Measurements from ENCODE around the gene ARPC5. TPM values are rescaled to one million over a fixed set of nuclear protein-coding genes. Genes with fewer than 3 reads are reported as not detected.

Gene ARPC5
- total RNA-seq, 1 donor from 2014 or later = 26.1 TPM

- Histone ChIP-seq H3K9ac (ENCODE audit: low read depth in 1 of 3, low read length in 3 of 3) (no peak overlapping the region), H3K36me3 (ENCODE audit: control insufficient read depth in 3 of 3, insufficient read depth in 3 of 3, low read length in 3 of 3) (no peaks in the 10 kb centered on the region), H3K27me3 (ENCODE audit: control insufficient read depth in 3 of 3, insufficient read depth in 3 of 3, low read length in 3 of 3) (no peaks in the 10 kb centered on the region), H3K4me3 (ENCODE audit: low read length in 3 of 3) (no peak overlapping the region), H3K9me3 (ENCODE audit: control insufficient read depth in 3 of 3, low read length in 3 of 3) (no peaks in the 10 kb centered on the region), H3K27ac (ENCODE audit: low read depth, low read length) (no peak overlapping the region), H3K4me1 (ENCODE audit: control insufficient read depth in 3 of 3, insufficient read depth in 3 of 3, low read length in 3 of 3) (peaks cover 0 to 5% (median 2%) of the 10 kb centered on the region in 3 donors)
These were observed 30.8 kb downstream of the ARPC5 start for GRCh38 chr1:183604815-183605214.

DNA sequence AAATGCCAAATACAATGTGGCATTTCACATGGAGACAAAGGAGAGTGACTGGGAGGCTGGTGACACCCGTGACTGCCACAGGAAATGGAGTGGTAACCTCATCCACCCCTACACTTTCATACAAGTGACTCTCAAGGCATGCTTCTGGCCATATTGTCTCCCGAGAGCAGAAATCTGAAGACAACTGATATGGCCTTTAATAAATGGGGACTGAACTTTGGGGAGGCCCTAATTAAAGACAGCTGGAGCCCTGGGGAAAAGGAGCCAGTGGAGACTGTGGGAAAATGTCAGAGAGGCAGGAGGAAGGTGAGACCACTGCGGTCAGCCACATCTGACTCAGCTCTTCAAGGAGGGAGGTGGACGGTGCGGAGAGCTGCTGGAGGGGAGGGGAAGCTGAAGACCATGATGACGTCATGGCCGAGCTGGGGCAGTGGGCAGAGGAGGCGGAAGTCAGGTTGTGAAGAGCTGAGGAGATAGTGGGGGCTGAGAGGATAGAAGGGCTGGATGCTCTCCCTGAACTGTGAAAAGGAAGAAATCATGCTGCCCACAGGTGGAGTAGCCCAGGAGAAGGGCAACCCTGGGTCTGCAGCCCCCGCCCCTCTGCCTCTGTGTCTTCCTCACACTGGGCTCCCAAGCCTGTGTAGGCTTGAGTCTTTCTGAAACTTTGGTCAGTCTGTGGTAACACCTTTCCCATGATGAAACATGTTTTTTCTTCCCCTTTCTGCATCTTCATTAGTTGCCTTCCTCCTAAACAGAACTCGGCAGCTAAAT, 31.4 kb downstream of the ARPC5 start:
- no peaks in the 10 kb centered on the region for H3K36me3 ChIP-seq (ENCODE audit: control insufficient read depth in 3 of 3, insufficient read depth in 3 of 3, low read length in 3 of 3)
- no peaks in the 10 kb centered on the region for H3K27me3 ChIP-seq (ENCODE audit: control insufficient read depth in 3 of 3, insufficient read depth in 3 of 3, low read length in 3 of 3)
- no peak overlapping the region for H3K9ac ChIP-seq (ENCODE audit: low read depth in 1 of 3, low read length in 3 of 3)
- H3K4me3 ChIP-seq (ENCODE audit: low read length in 3 of 3) = no peak overlapping the region
- H3K27ac ChIP-seq (ENCODE audit: low read depth, low read length) = no peak overlapping the region
- H3K4me1 ChIP-seq (ENCODE audit: control insufficient read depth in 3 of 3, insufficient read depth in 3 of 3, low read length in 3 of 3) = peaks cover 0 to 4% (median 2%) of the 10 kb centered on the region in 3 donors
- no peaks in the 10 kb centered on the region for H3K9me3 ChIP-seq (ENCODE audit: control insufficient read depth in 3 of 3, low read length in 3 of 3)

- Histone ChIP-seq H3K9ac (ENCODE audit: low read depth in 1 of 3, low read length in 3 of 3) (no peak overlapping the region), H3K9me3 (ENCODE audit: control insufficient read depth in 3 of 3, low read length in 3 of 3) (no peaks in the 10 kb centered on the region), H3K4me3 (ENCODE audit: low read length in 3 of 3) (no peak overlapping the region), H3K4me1 (ENCODE audit: control insufficient read depth in 3 of 3, insufficient read depth in 3 of 3, low read length in 3 of 3) (no peaks in the 10 kb centered on the region), H3K36me3 (ENCODE audit: control insufficient read depth in 3 of 3, insufficient read depth in 3 of 3, low read length in 3 of 3) (no peaks in the 10 kb centered on the region), H3K27ac (ENCODE audit: low read depth, low read length) (no peak overlapping the region), H3K27me3 (ENCODE audit: control insufficient read depth in 3 of 3, insufficient read depth in 3 of 3, low read length in 3 of 3) (no peaks in the 10 kb centered on the region)
These were observed 33.1 kb downstream of the ARPC5 start for GRCh38 chr1:183602510-183602909.

- H3K27me3 ChIP-seq (ENCODE audit: control insufficient read depth in 3 of 3, insufficient read depth in 3 of 3, low read length in 3 of 3) = no peaks in the 10 kb centered on the region
- H3K4me1 ChIP-seq (ENCODE audit: control insufficient read depth in 3 of 3, insufficient read depth in 3 of 3, low read length in 3 of 3) = no peaks in the 10 kb centered on the region
- H3K4me3 ChIP-seq (ENCODE audit: low read length in 3 of 3) = no peak overlapping the region
- H3K9ac ChIP-seq (ENCODE audit: low read depth in 1 of 3, low read length in 3 of 3) = no peak overlapping the region
- no peaks in the 10 kb centered on the region for H3K9me3 ChIP-seq (ENCODE audit: control insufficient read depth in 3 of 3, low read length in 3 of 3)
- H3K36me3 ChIP-seq (ENCODE audit: control insufficient read depth in 3 of 3, insufficient read depth in 3 of 3, low read length in 3 of 3) = no peaks in the 10 kb centered on the region
- no peak overlapping the region for H3K27ac ChIP-seq (ENCODE audit: low read depth, low read length)
These were observed 34.9 kb downstream of the ARPC5 start for GRCh38 chr1:183600634-183601033.

DNA sequence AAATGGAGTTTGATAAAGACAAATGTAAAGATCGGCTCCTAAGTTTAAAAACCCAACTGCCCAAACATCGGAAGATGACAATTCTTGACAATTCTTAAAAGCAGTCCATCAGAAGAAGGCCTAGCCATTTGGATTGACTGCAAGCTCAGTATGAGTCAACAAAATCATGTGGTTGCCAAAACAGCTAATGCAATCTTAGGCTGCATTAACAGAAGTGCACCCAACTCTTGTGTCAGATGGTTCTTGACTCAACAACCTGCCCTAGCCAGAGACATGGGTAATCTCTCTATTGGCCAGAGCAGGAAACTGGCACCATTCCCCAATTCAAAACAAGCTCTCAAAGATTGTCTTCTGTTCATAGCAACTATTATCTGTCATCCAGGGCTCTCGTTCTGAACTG, 35.4 kb downstream of the ARPC5 start:
- no peaks in the 10 kb centered on the region for H3K9me3 ChIP-seq (ENCODE audit: control insufficient read depth in 3 of 3, low read length in 3 of 3)
- no peak overlapping the region for H3K9ac ChIP-seq (ENCODE audit: low read depth in 1 of 3, low read length in 3 of 3)
- no peaks in the 10 kb centered on the region for H3K27me3 ChIP-seq (ENCODE audit: control insufficient read depth in 3 of 3, insufficient read depth in 3 of 3, low read length in 3 of 3)
- H3K27ac ChIP-seq (ENCODE audit: low read depth, low read length) = no peak overlapping the region
- no peaks in the 10 kb centered on the region for H3K4me1 ChIP-seq (ENCODE audit: control insufficient read depth in 3 of 3, insufficient read depth in 3 of 3, low read length in 3 of 3)
- H3K36me3 ChIP-seq (ENCODE audit: control insufficient read depth in 3 of 3, insufficient read depth in 3 of 3, low read length in 3 of 3) = no peaks in the 10 kb centered on the region
- H3K4me3 ChIP-seq (ENCODE audit: low read length in 3 of 3) = no peak overlapping the region

DNA sequence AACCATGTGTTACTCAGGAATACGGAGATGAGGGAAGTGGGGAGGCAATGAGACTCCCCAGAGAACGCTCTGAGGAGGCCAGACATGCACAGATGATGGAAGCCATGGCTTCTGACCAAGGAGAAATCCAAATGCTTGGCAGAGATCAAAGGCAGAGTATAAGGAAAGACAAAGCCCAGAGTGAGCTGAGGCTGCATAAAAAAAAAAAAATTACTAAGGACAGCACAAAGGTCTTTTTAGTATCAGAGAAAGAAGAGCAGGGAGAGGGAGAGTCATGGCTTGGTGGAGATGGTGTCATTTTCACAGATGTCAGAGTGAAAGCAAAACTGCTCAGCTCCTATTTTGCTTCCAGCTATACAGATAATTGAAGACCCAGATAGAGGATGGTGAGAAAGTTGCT, 37.2 kb downstream of the ARPC5 start:
- Histone ChIP-seq H3K36me3 (ENCODE audit: control insufficient read depth in 3 of 3, insufficient read depth in 3 of 3, low read length in 3 of 3) (no peaks in the 10 kb centered on the region), H3K4me1 (ENCODE audit: control insufficient read depth in 3 of 3, insufficient read depth in 3 of 3, low read length in 3 of 3) (no peaks in the 10 kb centered on the region), H3K27ac (ENCODE audit: low read depth, low read length) (peak overlapping the region; percentile 47), H3K9ac (ENCODE audit: low read depth in 1 of 3, low read length in 3 of 3) (no peak overlapping the region), H3K4me3 (ENCODE audit: low read length in 3 of 3) (no peak overlapping the region), H3K9me3 (ENCODE audit: control insufficient read depth in 3 of 3, low read length in 3 of 3) (no peaks in the 10 kb centered on the region), H3K27me3 (ENCODE audit: control insufficient read depth in 3 of 3, insufficient read depth in 3 of 3, low read length in 3 of 3) (no peaks in the 10 kb centered on the region)

DNA sequence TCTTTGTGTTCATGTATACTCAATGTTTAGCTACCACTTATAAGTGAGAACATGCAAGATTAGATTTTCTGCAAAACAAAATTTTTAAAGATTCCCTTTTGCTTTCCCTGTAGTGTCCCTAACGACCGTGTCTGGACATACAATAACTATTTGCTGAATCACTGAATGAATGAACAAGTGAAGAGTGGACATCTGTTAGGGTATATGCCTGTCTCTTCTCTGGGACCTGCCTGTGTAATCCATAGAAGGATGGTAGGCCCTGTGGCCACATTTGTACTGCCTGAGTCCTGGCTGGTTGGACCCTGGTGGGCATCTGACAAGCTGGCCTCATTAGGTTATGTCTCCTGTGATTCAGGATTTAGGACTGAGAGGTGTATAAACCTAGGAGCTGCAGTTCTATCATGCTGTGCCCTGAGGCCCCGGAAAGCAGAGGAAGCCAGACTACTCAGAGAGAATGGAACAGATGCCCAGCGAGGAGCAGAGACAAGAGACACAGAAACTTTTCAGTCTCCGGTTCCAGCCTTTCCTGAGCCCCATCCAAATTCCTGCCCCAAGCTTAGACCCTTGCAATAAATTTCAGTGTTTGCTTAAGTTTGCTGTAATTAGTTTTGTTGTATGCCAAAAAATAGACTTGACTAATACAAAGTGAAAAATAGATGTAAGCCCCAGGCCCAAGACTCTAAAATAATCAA, 37.8 kb downstream of the ARPC5 start:
- Histone ChIP-seq H3K27ac (ENCODE audit: low read depth, low read length) (peak overlapping the region; percentile 47), H3K4me3 (ENCODE audit: low read length in 3 of 3) (no peak overlapping the region), H3K36me3 (ENCODE audit: control insufficient read depth in 3 of 3, insufficient read depth in 3 of 3, low read length in 3 of 3) (no peaks in the 10 kb centered on the region), H3K9ac (ENCODE audit: low read depth in 1 of 3, low read length in 3 of 3) (no peak overlapping the region), H3K27me3 (ENCODE audit: control insufficient read depth in 3 of 3, insufficient read depth in 3 of 3, low read length in 3 of 3) (no peaks in the 10 kb centered on the region), H3K4me1 (ENCODE audit: control insufficient read depth in 3 of 3, insufficient read depth in 3 of 3, low read length in 3 of 3) (peaks cover 0 to 4% (median 0%) of the 10 kb centered on the region in 3 donors), H3K9me3 (ENCODE audit: control insufficient read depth in 3 of 3, low read length in 3 of 3) (no peaks in the 10 kb centered on the region)

DNA sequence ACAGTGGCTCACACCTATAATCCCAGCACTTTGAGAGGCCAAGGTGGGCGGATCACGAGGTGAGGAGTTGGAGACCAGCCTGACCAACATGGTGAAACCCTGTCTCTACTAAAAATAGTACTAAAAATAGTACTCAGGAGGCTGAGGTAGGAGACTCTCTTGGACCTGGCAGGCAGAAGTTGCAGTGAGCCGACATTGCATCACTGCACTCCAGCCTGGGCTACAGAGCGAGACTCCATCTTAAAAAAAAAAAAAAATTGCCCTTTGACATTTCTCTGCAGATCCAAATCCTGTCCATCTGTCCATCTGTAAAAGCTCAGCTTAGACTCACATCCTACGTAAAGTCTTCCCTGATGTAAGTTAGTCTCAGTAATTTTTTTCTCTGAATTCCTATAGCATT, 39.1 kb downstream of the ARPC5 start:
- Histone ChIP-seq H3K9me3 (ENCODE audit: control insufficient read depth in 3 of 3, low read length in 3 of 3) (no peaks in the 10 kb centered on the region), H3K36me3 (ENCODE audit: control insufficient read depth in 3 of 3, insufficient read depth in 3 of 3, low read length in 3 of 3) (no peaks in the 10 kb centered on the region), H3K4me1 (ENCODE audit: control insufficient read depth in 3 of 3, insufficient read depth in 3 of 3, low read length in 3 of 3) (peaks cover 0 to 6% (median 0%) of the 10 kb centered on the region in 3 donors), H3K9ac (ENCODE audit: low read depth in 1 of 3, low read length in 3 of 3) (no peak overlapping the region), H3K27me3 (ENCODE audit: control insufficient read depth in 3 of 3, insufficient read depth in 3 of 3, low read length in 3 of 3) (no peaks in the 10 kb centered on the region), H3K27ac (ENCODE audit: low read depth, low read length) (no peak overlapping the region), H3K4me3 (ENCODE audit: low read length in 3 of 3) (no peak overlapping the region)

GRCh38 chr1:183595537-183595936, 40.0 kb downstream of the ARPC5 start:
- H3K4me1 ChIP-seq (ENCODE audit: control insufficient read depth in 3 of 3, insufficient read depth in 3 of 3, low read length in 3 of 3) = peaks cover 0 to 6% (median 0%) of the 10 kb centered on the region in 3 donors

DNA sequence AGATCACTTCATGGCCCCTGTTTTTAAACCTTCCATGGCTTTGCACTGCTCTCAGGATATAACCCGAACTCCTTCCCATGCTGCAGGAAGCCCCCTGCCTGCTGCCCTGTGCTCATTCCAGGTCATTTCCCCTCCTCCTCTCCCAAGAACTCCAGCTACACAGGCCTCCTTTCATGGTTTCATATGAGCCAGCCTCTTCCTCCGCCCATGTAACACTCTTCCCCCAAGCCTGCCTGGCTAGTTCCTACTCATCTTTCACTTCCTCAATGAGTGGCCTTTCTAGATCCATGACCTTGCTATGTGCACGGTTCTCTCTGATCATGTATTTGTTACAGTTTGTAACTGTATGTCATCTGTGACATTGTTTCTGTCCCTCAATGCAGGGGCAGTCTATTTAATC, 42.2 kb downstream of the ARPC5 start:
- peak overlapping the region; percentile 25 for H3K27ac ChIP-seq (ENCODE audit: low read depth, low read length)

More at GRCh38 chr1:183595537-183595936, 40.0 kb downstream of the ARPC5 start:
- Histone ChIP-seq H3K4me3 (ENCODE audit: low read length in 3 of 3) (no peak overlapping the region), H3K36me3 (ENCODE audit: control insufficient read depth in 3 of 3, insufficient read depth in 3 of 3, low read length in 3 of 3) (no peaks in the 10 kb centered on the region), H3K9ac (ENCODE audit: low read depth in 1 of 3, low read length in 3 of 3) (no peak overlapping the region), H3K9me3 (ENCODE audit: control insufficient read depth in 3 of 3, low read length in 3 of 3) (no peaks in the 10 kb centered on the region), H3K27me3 (ENCODE audit: control insufficient read depth in 3 of 3, insufficient read depth in 3 of 3, low read length in 3 of 3) (no peaks in the 10 kb centered on the region), H3K27ac (ENCODE audit: low read depth, low read length) (no peak overlapping the region)

More for the DNA sequence above, 42.2 kb downstream of the ARPC5 start:
- no peak overlapping the region for H3K4me3 ChIP-seq (ENCODE audit: low read length in 3 of 3)
- H3K9me3 ChIP-seq (ENCODE audit: control insufficient read depth in 3 of 3, low read length in 3 of 3) = no peaks in the 10 kb centered on the region
- no peak overlapping the region for H3K9ac ChIP-seq (ENCODE audit: low read depth in 1 of 3, low read length in 3 of 3)
- H3K36me3 ChIP-seq (ENCODE audit: control insufficient read depth in 3 of 3, insufficient read depth in 3 of 3, low read length in 3 of 3) = no peaks in the 10 kb centered on the region
- H3K4me1 ChIP-seq (ENCODE audit: control insufficient read depth in 3 of 3, insufficient read depth in 3 of 3, low read length in 3 of 3) = peaks cover 0 to 6% (median 0%) of the 10 kb centered on the region in 3 donors
- H3K27me3 ChIP-seq (ENCODE audit: control insufficient read depth in 3 of 3, insufficient read depth in 3 of 3, low read length in 3 of 3) = no peaks in the 10 kb centered on the region
